ENCODE measurements around the gene SORBS1.

DNA sequence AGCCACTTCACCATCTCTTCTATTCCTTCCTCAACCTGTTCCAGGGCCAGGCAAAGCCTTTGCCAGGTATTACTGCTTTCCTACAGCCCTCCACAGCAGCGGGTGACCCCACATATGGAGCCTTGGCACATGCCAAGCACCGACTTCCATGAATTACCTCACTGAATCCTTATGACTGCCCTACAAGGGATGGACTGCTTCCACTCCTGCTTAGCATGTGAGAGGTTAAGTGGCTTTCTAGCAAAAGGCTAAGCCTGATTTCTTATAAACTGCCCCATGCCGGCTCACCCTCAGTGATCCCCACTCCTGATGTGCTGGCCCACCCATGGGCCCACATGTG, 226.4 kb downstream of the SORBS1 start:
- TF ChIP-seq, protein P1, sequence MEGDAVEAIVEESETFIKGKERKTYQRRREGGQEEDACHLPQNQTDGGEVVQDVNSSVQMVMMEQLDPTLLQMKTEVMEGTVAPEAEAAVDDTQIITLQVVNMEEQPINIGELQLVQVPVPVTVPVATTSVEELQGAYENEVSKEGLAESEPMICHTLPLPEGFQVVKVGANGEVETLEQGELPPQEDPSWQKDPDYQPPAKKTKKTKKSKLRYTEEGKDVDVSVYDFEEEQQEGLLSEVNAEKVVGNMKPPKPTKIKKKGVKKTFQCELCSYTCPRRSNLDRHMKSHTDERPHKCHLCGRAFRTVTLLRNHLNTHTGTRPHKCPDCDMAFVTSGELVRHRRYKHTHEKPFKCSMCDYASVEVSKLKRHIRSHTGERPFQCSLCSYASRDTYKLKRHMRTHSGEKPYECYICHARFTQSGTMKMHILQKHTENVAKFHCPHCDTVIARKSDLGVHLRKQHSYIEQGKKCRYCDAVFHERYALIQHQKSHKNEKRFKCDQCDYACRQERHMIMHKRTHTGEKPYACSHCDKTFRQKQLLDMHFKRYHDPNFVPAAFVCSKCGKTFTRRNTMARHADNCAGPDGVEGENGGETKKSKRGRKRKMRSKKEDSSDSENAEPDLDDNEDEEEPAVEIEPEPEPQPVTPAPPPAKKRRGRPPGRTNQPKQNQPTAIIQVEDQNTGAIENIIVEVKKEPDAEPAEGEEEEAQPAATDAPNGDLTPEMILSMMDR (IDR thresholded peaks at IDR 0.05; ENCODE audit: low read length) = no peak
- TF ChIP-seq EZH2phosphoT487 (IDR thresholded peaks at IDR 0.05; ENCODE audit: low read length) = no peak
- no peak for TF ChIP-seq EZH2 (optimal IDR thresholded peaks at IDR 0.05; ENCODE audit: low read depth, low read length)
